ENCODE measurements around the gene ARPC5.
"Not testable (repeated sequence)": the region's sequence is repeated elsewhere in the genome, so short reads cannot be mapped to it uniquely, and the experiment has no call there.

ARPC5 gene

GRCh38 chr1:183635606-183636333, at the start of gene ARPC5:
TSS of gene ARPC5 (minus strand) at chr1:183635783. CDS start at chr1:183635659, 124 bp downstream.
- Histone ChIP-seq H3K9me3 (ENCODE audit: control insufficient read depth, low read length) (no peaks in the 10 kb centered on the region), H3K36me3 (ENCODE audit: control insufficient read depth, insufficient read depth, low read length, severe bottlenecking) (no peaks in the 10 kb centered on the region), H3K4me3 (ENCODE audit: low read length) (peak within 1 kb of the TSS; percentile 92), H3K27me3 (replicated peaks; ENCODE audit: control insufficient read depth, insufficient read depth, low read length) (no peaks in the 10 kb centered on the region), H3K4me1 (ENCODE audit: control insufficient read depth, insufficient read depth, low read length) (peaks cover 33% of the 10 kb centered on the region), H3K9ac (ENCODE audit: low read length) (peak within 1 kb of the TSS; percentile 98)
- DNase-seq (ENCODE audit: low read depth): peak; percentile 99

DNA sequence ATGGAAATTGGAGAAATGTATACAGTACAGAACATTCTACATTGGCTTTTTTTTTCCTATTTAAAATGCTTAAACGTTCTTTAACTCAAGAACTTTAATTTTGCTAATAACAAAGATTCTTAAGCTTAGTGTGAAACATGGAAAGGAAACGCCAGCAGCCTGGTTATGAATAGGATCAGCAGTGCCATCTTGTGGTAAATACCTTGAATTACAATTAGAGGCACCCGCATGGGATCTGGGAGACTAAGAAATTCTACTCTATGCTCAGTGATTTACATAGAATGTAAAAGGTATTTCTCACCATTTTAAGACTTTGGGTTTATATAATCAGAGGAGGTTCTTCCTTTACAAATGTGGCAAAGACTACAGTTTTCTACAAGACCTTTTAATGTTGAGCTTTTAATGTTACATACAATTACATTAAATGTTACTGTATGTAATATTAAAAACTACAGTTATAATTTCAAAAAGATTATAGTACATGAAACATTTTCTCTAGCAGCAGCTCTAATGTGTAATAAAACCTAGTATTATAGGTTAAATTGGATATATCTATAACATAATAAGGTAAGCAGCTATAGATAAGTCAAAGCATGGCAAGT, 49.6 kb upstream of the ARPC5 start:
- Histone ChIP-seq H3K27me3 (replicated peaks; ENCODE audit: control insufficient read depth, insufficient read depth, low read length) (no peaks in the 10 kb centered on the region), H3K9me3 (ENCODE audit: control insufficient read depth, low read length) (no peaks in the 10 kb centered on the region), H3K36me3 (ENCODE audit: control insufficient read depth, insufficient read depth, low read length, severe bottlenecking) (no peaks in the 10 kb centered on the region), H3K4me3 (ENCODE audit: low read length) (no peak overlapping the region), H3K9ac (ENCODE audit: low read length) (peak overlapping the region; percentile 4), H3K4me1 (ENCODE audit: control insufficient read depth, insufficient read depth, low read length) (peaks cover 6% of the 10 kb centered on the region)
- DNase-seq (ENCODE audit: low read depth): peak; percentile 80

GRCh38 chr1:183679363-183679762, 43.8 kb upstream of the ARPC5 start:
- H3K9me3 ChIP-seq (ENCODE audit: control insufficient read depth, low read length); H3K27me3 ChIP-seq (replicated peaks; ENCODE audit: control insufficient read depth, insufficient read depth, low read length); H3K4me3 ChIP-seq (ENCODE audit: low read length); H3K9ac ChIP-seq (ENCODE audit: low read length); DNase-seq (ENCODE audit: low read depth); H3K36me3 ChIP-seq (ENCODE audit: control insufficient read depth, insufficient read depth, low read length, severe bottlenecking): not testable (repeated sequence)
- H3K4me1 ChIP-seq (ENCODE audit: control insufficient read depth, insufficient read depth, low read length): peaks cover 19% of the 10 kb centered on the region

- Histone ChIP-seq H3K9ac (ENCODE audit: low read length) (no peak overlapping the region), H3K36me3 (ENCODE audit: control insufficient read depth, insufficient read depth, low read length, severe bottlenecking) (no peaks in the 10 kb centered on the region), H3K4me3 (ENCODE audit: low read length) (no peak overlapping the region), H3K9me3 (ENCODE audit: control insufficient read depth, low read length) (no peaks in the 10 kb centered on the region), H3K27me3 (replicated peaks; ENCODE audit: control insufficient read depth, insufficient read depth, low read length) (no peaks in the 10 kb centered on the region), H3K4me1 (ENCODE audit: control insufficient read depth, insufficient read depth, low read length) (peaks cover 24% of the 10 kb centered on the region)
- DNase-seq (ENCODE audit: low read depth): no peak
Measured at GRCh38 chr1:183678819-183679218, 43.2 kb upstream of the ARPC5 start.

GRCh38 chr1:183676586-183677189, 41.1 kb upstream of the ARPC5 start:
- Histone ChIP-seq H3K36me3 (ENCODE audit: control insufficient read depth, insufficient read depth, low read length, severe bottlenecking) (no peaks in the 10 kb centered on the region), H3K4me3 (ENCODE audit: low read length) (no peak overlapping the region), H3K4me1 (ENCODE audit: control insufficient read depth, insufficient read depth, low read length) (peaks cover 24% of the 10 kb centered on the region), H3K9ac (ENCODE audit: low read length) (no peak overlapping the region), H3K9me3 (ENCODE audit: control insufficient read depth, low read length) (peaks cover under 1% of the 10 kb centered on the region), H3K27me3 (replicated peaks; ENCODE audit: control insufficient read depth, insufficient read depth, low read length) (no peaks in the 10 kb centered on the region)
- peak; percentile 85 for DNase-seq (ENCODE audit: low read depth)

DNA sequence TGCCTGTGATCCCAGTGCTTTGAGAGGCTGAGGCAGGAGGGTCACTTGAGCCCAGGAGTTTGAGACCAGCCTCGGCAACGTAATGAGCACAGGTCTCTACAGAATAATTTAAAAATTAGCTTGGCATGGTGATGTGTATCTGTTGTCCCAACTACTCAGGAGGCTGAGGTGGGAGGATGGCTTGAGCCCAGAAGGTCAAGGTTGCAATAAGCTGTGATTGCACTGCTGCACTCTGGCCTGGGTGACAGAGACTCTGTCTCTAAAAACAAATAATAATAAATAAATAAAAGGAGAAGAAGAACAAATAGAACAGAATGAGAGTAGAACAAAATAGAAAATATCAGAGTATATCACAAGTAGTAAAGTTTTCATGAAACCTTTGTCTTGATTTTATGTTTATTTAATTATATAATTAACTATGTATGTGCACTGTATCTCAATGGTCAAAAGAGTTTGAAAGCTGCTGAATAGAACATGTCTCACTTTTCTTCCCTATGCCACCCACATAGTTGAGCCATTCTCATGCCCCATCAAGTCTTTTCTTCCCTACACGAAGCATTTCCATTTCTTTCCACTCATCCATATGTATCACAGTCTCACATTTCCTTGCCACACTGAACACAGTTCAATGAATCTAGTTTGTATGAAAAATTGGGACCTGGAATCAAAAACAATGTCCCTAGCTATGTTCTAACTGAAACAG, 40.5 kb upstream of the ARPC5 start:
- no peak overlapping the region for H3K4me3 ChIP-seq (ENCODE audit: low read length)
- no peaks in the 10 kb centered on the region for H3K27me3 ChIP-seq (replicated peaks; ENCODE audit: control insufficient read depth, insufficient read depth, low read length)
- H3K36me3 ChIP-seq (ENCODE audit: control insufficient read depth, insufficient read depth, low read length, severe bottlenecking): no peaks in the 10 kb centered on the region
- peaks cover 6% of the 10 kb centered on the region for H3K9me3 ChIP-seq (ENCODE audit: control insufficient read depth, low read length)
- no peak overlapping the region for H3K9ac ChIP-seq (ENCODE audit: low read length)
- DNase-seq (ENCODE audit: low read depth): no peak
- peaks cover 24% of the 10 kb centered on the region for H3K4me1 ChIP-seq (ENCODE audit: control insufficient read depth, insufficient read depth, low read length)

- DNase-seq (ENCODE audit: low read depth): no peak
- Histone ChIP-seq H3K27me3 (replicated peaks; ENCODE audit: control insufficient read depth, insufficient read depth, low read length) (no peaks in the 10 kb centered on the region), H3K9ac (ENCODE audit: low read length) (no peak overlapping the region), H3K4me1 (ENCODE audit: control insufficient read depth, insufficient read depth, low read length) (peaks cover 24% of the 10 kb centered on the region), H3K36me3 (ENCODE audit: control insufficient read depth, insufficient read depth, low read length, severe bottlenecking) (no peaks in the 10 kb centered on the region), H3K4me3 (ENCODE audit: low read length) (no peak overlapping the region), H3K9me3 (ENCODE audit: control insufficient read depth, low read length) (peaks cover 6% of the 10 kb centered on the region)
Measured at GRCh38 chr1:183675381-183675780, 39.8 kb upstream of the ARPC5 start.

DNA sequence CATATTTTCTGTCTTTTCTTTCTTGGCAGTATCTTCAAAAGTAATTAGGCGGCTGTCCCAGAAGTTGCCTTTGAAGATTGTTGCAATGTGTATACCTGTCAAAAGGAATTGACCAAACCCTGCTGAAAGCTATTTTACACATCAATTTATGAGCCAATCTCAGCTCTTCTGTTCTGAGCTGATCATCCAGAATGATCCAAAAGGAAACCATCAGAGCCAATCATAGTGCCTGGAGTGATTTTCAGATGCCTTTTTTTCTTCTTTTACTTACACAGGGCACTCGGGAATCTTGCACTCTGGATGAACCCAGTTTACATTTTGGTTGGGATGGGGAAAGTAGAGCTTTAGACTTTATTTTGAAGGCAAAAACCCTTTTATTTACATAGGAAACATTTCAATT, 39.3 kb upstream of the ARPC5 start:
- Histone ChIP-seq H3K9ac (ENCODE audit: low read length) (no peak overlapping the region), H3K27me3 (replicated peaks; ENCODE audit: control insufficient read depth, insufficient read depth, low read length) (no peaks in the 10 kb centered on the region), H3K4me3 (ENCODE audit: low read length) (no peak overlapping the region), H3K36me3 (ENCODE audit: control insufficient read depth, insufficient read depth, low read length, severe bottlenecking) (no peaks in the 10 kb centered on the region), H3K9me3 (ENCODE audit: control insufficient read depth, low read length) (peaks cover 6% of the 10 kb centered on the region), H3K4me1 (ENCODE audit: control insufficient read depth, insufficient read depth, low read length) (peaks cover 24% of the 10 kb centered on the region)
- DNase-seq (ENCODE audit: low read depth): no peak

- Histone ChIP-seq H3K9me3 (ENCODE audit: control insufficient read depth, low read length) (peaks cover 6% of the 10 kb centered on the region), H3K36me3 (ENCODE audit: control insufficient read depth, insufficient read depth, low read length, severe bottlenecking) (no peaks in the 10 kb centered on the region), H3K9ac (ENCODE audit: low read length) (no peak overlapping the region), H3K4me3 (ENCODE audit: low read length) (no peak overlapping the region), H3K4me1 (ENCODE audit: control insufficient read depth, insufficient read depth, low read length) (peaks cover 24% of the 10 kb centered on the region), H3K27me3 (replicated peaks; ENCODE audit: control insufficient read depth, insufficient read depth, low read length) (no peaks in the 10 kb centered on the region)
- DNase-seq (ENCODE audit: low read depth): no peak
Measured at GRCh38 chr1:183674339-183674738, 38.8 kb upstream of the ARPC5 start.

DNA sequence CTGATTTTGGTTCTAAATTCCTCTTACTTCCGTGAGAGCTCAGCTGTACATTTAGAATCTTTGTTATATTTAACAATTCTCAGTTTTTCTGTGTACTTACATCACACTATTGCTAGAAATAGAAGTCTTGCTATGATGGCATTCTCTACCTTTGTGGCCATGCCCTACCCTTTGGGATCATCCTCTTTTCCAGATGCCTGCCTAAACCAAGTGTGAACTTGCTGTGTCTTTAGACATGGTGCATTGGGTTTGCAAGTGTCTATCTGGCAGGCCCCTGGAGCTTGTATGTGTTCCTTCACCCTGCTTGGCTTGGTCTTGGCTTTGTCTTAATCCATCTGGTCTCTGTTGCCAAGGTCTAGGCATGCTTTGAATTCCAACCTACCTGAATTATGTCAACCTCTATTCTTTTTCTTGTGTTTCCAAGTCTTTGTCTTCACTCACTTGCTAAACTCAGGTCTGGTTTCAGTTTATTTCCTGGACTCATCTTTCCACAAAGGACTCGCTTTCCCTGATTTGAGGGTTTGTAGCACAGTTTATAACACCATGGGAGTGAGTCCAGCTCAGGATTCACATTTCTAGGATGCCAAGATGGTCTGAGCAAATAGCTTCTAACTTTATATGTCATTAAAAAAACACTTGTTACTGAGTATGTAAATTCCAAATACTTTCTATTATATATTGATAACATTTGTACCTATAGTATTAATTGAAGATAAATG, 38.2 kb upstream of the ARPC5 start:
- H3K27me3 ChIP-seq (replicated peaks; ENCODE audit: control insufficient read depth, insufficient read depth, low read length): no peaks in the 10 kb centered on the region
- peaks cover 24% of the 10 kb centered on the region for H3K4me1 ChIP-seq (ENCODE audit: control insufficient read depth, insufficient read depth, low read length)
- H3K4me3 ChIP-seq (ENCODE audit: low read length): no peak overlapping the region
- DNase-seq (ENCODE audit: low read depth): no peak
- peaks cover 6% of the 10 kb centered on the region for H3K9me3 ChIP-seq (ENCODE audit: control insufficient read depth, low read length)
- H3K36me3 ChIP-seq (ENCODE audit: control insufficient read depth, insufficient read depth, low read length, severe bottlenecking): no peaks in the 10 kb centered on the region
- no peak overlapping the region for H3K9ac ChIP-seq (ENCODE audit: low read length)

GRCh38 chr1:183670169-183670568, 34.6 kb upstream of the ARPC5 start:
- Histone ChIP-seq H3K9ac (ENCODE audit: low read length) (no peak overlapping the region), H3K4me3 (ENCODE audit: low read length) (no peak overlapping the region), H3K9me3 (ENCODE audit: control insufficient read depth, low read length) (peaks cover 6% of the 10 kb centered on the region), H3K27me3 (replicated peaks; ENCODE audit: control insufficient read depth, insufficient read depth, low read length) (no peaks in the 10 kb centered on the region), H3K36me3 (ENCODE audit: control insufficient read depth, insufficient read depth, low read length, severe bottlenecking) (no peaks in the 10 kb centered on the region), H3K4me1 (ENCODE audit: control insufficient read depth, insufficient read depth, low read length) (peaks cover 12% of the 10 kb centered on the region)
- DNase-seq (ENCODE audit: low read depth): no peak
